CD4-positive, CD25-positive, alpha-beta regulatory T cell (primary cell): ENCODE data around the gene DNAJC6. TPM values are rescaled to one million over a fixed set of nuclear protein-coding genes. Genes with fewer than 3 reads are reported as not detected.

ENCODE experiments used
- ATAC-seq, 2 donors: fragments of 150-1000 bp; cut with Tn5 transposase; one replicate each; pipeline ENCODE4 v1.10.0; 2021; ENCODE audit warnings: low read depth in 2 of 2, moderate number of reproducible peaks in 2 of 2, moderate library complexity in 1 of 2
- DNase-seq, 3 donors: peaks; one replicate each; pipeline versions ENCODE4 v3.0.0 to v3.0.0-alpha.2; 2012 to 2022; ENCODE audit warnings: mixed read lengths in 1 of 3
- H3K27ac ChIP-seq: one replicate; pipeline ENCODE4 v1.7.0; 2013; ENCODE audit warnings: mild to moderate bottlenecking, low read length; ENCODE audit not compliant: insufficient read depth, poor library complexity, severe bottlenecking
- H3K27me3 ChIP-seq: one replicate; pipeline ENCODE4 v1.7.0; 2013; ENCODE audit warnings: low read length; ENCODE audit not compliant: control insufficient read depth, insufficient read depth
- H3K36me3 ChIP-seq: one replicate; pipeline ENCODE4 v1.7.0; 2013; ENCODE audit warnings: mild to moderate bottlenecking, low read length, moderate library complexity; ENCODE audit not compliant: control insufficient read depth, insufficient read depth
- H3K4me1 ChIP-seq: 2 replicates; pipeline ENCODE4 v1.7.0; 2013; ENCODE audit warnings: mild to moderate bottlenecking, low read length; ENCODE audit not compliant: insufficient read depth, control insufficient read depth, poor library complexity, severe bottlenecking
- H3K4me3 ChIP-seq: one replicate; pipeline ENCODE4 v1.7.0; 2013; ENCODE audit warnings: low read depth, mild to moderate bottlenecking, low read length, moderate library complexity
- H3K9me3 ChIP-seq, 2 experiments: 1 replicate in 1 of 2; 2 replicates in 1 of 2; pipeline ENCODE4 v1.7.0; 2013; ENCODE audit warnings: low read length in 2 of 2, mild to moderate bottlenecking in 1 of 2, moderate library complexity in 1 of 2; ENCODE audit not compliant: control insufficient read depth in 2 of 2
- H3K27ac Mint-ChIP-seq, 3 donors: one replicate each; pipeline ENCODE4 v1.8.0; 2020 to 2022; ENCODE audit warnings: mild to moderate bottlenecking in 3 of 3, mixed read lengths in 3 of 3, moderate library complexity in 2 of 3
- H3K27me3 Mint-ChIP-seq: one replicate; pipeline ENCODE4 v1.8.0; 2022; ENCODE audit warnings: mild to moderate bottlenecking, mixed read lengths
- H3K36me3 Mint-ChIP-seq: one replicate; pipeline ENCODE4 v1.8.0; 2020; ENCODE audit warnings: mixed read lengths
- H3K4me1 Mint-ChIP-seq, 4 donors: one replicate each; pipeline ENCODE4 v1.8.0; 2020 to 2022; ENCODE audit warnings: mixed read lengths in 4 of 4, mild to moderate bottlenecking in 1 of 4
- H3K4me3 Mint-ChIP-seq, 4 donors: one replicate each; pipeline ENCODE4 v1.8.0; 2020 to 2022; ENCODE audit warnings: mild to moderate bottlenecking in 4 of 4, mixed read lengths in 4 of 4, moderate library complexity in 3 of 4
- H3K9me3 Mint-ChIP-seq, 7 donors: one replicate each; pipeline ENCODE4 v1.8.0; 2020 to 2022; ENCODE audit warnings: mixed read lengths in 7 of 7, mild to moderate bottlenecking in 3 of 7, moderate library complexity in 2 of 7
- polyA plus RNA-seq, 4 donors: library from polyadenylated mRNA; unstranded; fragments of 300-500 nt; fragmentation: Illumina TruSeq; gene quantifications; one replicate each; pipeline ENCODE4 v1.2.3, GENCODE V29; 2021
- total RNA-seq: library from RNA; stranded (reverse); gene quantifications from one replicate; pipeline ENCODE4 v1.2.3, GENCODE V29; 2022

DNAJC6 gene
- total and polyA plus RNA-seq, 5 donors from 2014 or later: 0.07 to 1.9 (median 0.82) TPM; not detected in 1

DNA sequence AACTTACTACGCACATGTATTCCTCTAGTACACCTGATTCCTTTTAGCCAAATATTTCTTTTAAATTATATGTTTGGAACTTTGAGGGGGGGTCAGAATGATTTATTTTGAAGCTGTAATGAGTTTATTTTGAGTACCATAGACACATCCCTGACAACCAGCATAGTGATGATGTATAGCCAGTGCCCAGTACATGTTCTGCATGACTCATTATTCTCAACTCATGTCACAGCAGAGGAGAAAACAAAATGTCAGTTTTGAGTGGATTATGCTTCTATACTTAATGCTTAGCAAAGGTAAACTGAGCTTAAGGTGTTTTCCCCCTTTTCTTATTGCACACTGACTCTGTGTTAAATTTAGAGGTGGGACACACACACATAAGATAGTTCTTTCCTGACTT is 88.7 kb downstream of the DNAJC6 start:
- Histone ChIP-seq H3K4me1 (peaks cover 7% of the 10 kb centered on the region), H3K27ac (no peak overlapping the region), H3K9me3 (no peaks in the 10 kb centered on the region), H3K27me3 (no peaks in the 10 kb centered on the region), H3K4me3 (no peak overlapping the region), H3K36me3 (no peaks in the 10 kb centered on the region)
- DNase-seq: no peak
- Mint-ChIP-seq H3K9me3 (no peaks in the 10 kb centered on the region), H3K4me1 (peaks cover 5 to 17% (median 12%) of the 10 kb centered on the region in 4 donors), H3K4me3 (no peak overlapping the region), H3K36me3 (peaks cover 3% of the 10 kb centered on the region), H3K27me3 (no peaks in the 10 kb centered on the region), H3K27ac (no peak overlapping the region)
- no peak for ATAC-seq

DNA sequence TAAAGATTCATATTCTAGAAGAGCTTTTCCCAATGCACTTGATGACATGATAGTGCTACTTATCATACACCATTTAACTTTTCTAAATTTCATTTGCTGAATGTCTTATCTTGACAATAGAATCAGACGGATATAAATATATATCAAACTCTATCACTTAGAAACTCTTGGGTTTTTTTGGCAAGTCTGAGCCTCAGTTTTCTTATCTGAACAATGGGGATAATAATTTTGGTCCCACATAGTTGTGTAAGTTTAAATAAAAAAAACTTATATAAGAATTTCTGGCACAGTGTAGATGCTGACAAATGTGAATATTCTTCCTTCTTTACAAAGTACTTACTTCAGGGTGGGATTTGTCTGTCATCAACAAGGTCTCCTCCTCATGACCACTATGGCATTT is 89.7 kb downstream of the DNAJC6 start:
- Histone ChIP-seq H3K27ac (no peak overlapping the region), H3K4me3 (no peak overlapping the region), H3K4me1 (peaks cover 3% of the 10 kb centered on the region), H3K9me3 (no peaks in the 10 kb centered on the region), H3K27me3 (no peaks in the 10 kb centered on the region), H3K36me3 (no peaks in the 10 kb centered on the region)
- no peak overlapping the region for H3K27ac Mint-ChIP-seq
- no peaks in the 10 kb centered on the region for H3K9me3 Mint-ChIP-seq
- DNase-seq (no peak), ATAC-seq (no peak)
- H3K27me3 Mint-ChIP-seq: no peaks in the 10 kb centered on the region
- H3K4me1 Mint-ChIP-seq: peaks cover 5 to 9% (median 8%) of the 10 kb centered on the region in 4 donors
- H3K36me3 Mint-ChIP-seq: peaks cover 3% of the 10 kb centered on the region
- H3K4me3 Mint-ChIP-seq: no peak overlapping the region

DNA sequence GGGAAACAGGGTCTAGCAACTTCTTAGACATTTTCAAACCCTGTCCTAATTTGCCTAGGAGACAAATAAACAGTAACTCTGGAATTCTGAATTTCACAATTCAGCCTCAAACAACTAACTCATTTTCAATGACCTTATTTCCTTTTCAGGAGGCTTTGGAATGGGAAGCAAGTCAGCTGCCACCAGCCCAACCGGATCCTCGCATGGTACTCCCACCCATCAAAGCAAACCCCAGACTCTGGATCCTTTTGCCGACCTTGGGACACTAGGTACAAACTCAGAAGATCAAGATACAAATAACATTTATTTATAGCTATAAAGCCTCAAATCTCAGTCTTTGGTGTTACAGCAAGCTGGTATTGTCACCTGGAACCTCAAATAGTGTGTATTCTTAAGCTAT is 92.3 kb downstream of the DNAJC6 start:
- peaks cover 4% of the 10 kb centered on the region for H3K27me3 Mint-ChIP-seq
- no peak overlapping the region for H3K27ac Mint-ChIP-seq
- no peaks in the 10 kb centered on the region for H3K4me1 ChIP-seq
- H3K36me3 ChIP-seq: no peaks in the 10 kb centered on the region
- peaks cover 0 to 2% (median 0%) of the 10 kb centered on the region in 4 donors for H3K4me1 Mint-ChIP-seq
- H3K9me3 ChIP-seq: no peaks in the 10 kb centered on the region
- H3K27me3 ChIP-seq: no peaks in the 10 kb centered on the region
- ATAC-seq (no peak), DNase-seq (no peak)
- H3K36me3 Mint-ChIP-seq: peaks cover 3% of the 10 kb centered on the region
- H3K4me3 ChIP-seq: no peak overlapping the region
- peaks cover 0 to 3% (median 0%) of the 10 kb centered on the region in 7 donors for H3K9me3 Mint-ChIP-seq
- no peak overlapping the region for H3K4me3 Mint-ChIP-seq
- no peak overlapping the region for H3K27ac ChIP-seq

DNA sequence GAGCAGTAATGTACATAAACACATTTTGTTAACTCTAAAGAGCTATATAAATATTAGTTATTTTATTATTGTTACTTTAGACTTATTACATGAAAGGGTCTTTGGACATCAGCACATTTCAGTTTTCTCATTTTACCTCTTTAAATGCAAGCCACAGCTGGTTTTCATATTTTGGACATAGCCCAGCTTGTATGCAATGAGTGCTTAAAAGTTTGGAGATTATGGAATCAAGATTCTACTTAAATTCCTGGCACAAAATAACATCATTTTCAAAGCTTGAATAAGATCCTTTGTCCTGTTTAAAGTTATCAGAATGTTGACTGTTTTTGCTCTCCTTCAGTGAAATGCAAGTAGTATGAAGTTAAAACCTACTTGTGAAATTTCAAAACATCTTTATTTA is 95.6 kb downstream of the DNAJC6 start:
- H3K36me3 Mint-ChIP-seq: peaks cover 3% of the 10 kb centered on the region
- ATAC-seq: no peak
- Histone ChIP-seq H3K36me3 (no peaks in the 10 kb centered on the region), H3K9me3 (no peaks in the 10 kb centered on the region), H3K4me1 (no peaks in the 10 kb centered on the region), H3K4me3 (no peak overlapping the region), H3K27ac (no peak overlapping the region), H3K27me3 (peaks cover 6% of the 10 kb centered on the region)
- H3K4me1 Mint-ChIP-seq: no peaks in the 10 kb centered on the region
- peaks cover 0 to 3% (median 0%) of the 10 kb centered on the region in 7 donors for H3K9me3 Mint-ChIP-seq
- peaks cover 4% of the 10 kb centered on the region for H3K27me3 Mint-ChIP-seq
- no peak overlapping the region for H3K4me3 Mint-ChIP-seq
- H3K27ac Mint-ChIP-seq: no peak overlapping the region
- no peak for DNase-seq

DNA sequence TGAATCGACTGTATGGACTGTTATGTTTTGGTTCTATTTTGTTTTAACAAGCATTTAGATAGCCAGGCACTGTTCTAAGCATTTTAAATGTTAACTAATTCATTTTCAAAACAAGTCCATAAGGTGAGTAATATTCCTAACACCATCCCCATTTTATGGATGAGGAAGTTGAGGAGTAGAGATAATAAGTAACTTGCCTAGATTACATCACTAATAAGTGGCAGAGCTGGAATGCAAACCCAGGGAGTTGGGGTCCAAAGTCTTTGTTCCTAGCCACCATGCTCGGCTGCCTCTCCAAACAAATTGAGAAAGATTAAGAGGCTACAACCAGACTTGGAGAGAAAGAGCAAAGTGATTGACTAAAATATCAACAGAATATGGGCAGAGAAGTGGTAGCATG is 98.5 kb downstream of the DNAJC6 start:
- Mint-ChIP-seq H3K27ac (no peak overlapping the region), H3K4me3 (no peak overlapping the region), H3K4me1 (no peaks in the 10 kb centered on the region), H3K27me3 (peaks cover 22% of the 10 kb centered on the region), H3K36me3 (no peaks in the 10 kb centered on the region), H3K9me3 (peaks cover 0 to 5% (median 0%) of the 10 kb centered on the region in 7 donors)
- H3K4me3 ChIP-seq: no peak overlapping the region
- no peak overlapping the region for H3K27ac ChIP-seq
- ATAC-seq (no peak), DNase-seq (no peak)
- H3K27me3 ChIP-seq: peaks cover 13% of the 10 kb centered on the region
- no peaks in the 10 kb centered on the region for H3K4me1 ChIP-seq
- no peaks in the 10 kb centered on the region for H3K36me3 ChIP-seq
- H3K9me3 ChIP-seq: no peaks in the 10 kb centered on the region

DNA sequence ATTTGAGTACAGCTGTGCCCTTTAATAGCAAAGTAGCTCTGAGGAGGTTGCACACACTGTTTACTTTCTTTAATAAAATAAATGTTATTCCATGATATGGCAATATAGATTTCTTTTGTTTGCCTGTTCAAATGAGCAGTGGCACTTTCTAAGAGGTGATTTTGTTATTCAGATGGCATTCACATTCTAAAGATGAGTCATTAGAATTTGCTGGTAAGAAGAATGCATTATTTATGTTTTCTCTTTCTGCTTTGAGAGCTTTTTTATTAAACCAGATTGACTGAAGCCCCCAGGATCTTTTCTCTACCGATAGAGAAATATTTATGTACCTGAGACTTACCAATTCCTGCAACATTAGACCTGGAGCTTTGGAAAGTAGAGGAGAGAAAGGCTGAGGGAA is 100.0 kb downstream of the DNAJC6 start:
- H3K27me3 ChIP-seq: peaks cover 13% of the 10 kb centered on the region

DNA sequence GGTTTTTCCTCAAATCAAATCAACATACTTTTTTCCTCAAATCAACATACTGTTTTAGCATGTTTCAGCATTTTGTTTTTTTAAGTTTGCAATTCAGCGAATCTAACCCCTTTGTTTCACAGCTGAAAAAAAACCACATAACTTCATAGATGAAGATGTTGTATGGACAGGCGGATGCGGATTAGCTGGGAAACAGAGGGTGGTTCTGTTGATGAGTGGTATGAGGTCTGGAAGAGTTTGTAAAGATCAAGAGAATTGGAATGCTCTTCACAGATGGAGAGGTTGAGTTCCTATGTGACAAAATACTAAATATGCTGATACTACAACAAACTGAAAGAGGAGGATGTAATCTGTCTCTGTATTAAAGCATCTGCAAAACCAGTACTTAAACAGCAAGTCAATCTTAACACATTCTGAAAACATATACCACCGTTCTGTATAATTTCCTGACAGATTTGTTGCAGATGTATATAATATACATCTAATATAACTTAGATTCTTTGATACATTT is 100.5 kb downstream of the DNAJC6 start:
- Histone ChIP-seq H3K27ac (no peak overlapping the region), H3K4me1 (no peaks in the 10 kb centered on the region), H3K9me3 (no peaks in the 10 kb centered on the region), H3K4me3 (no peak overlapping the region), H3K36me3 (no peaks in the 10 kb centered on the region), H3K27me3 (peaks cover 13% of the 10 kb centered on the region)
- peaks cover 0 to 5% (median 0%) of the 10 kb centered on the region in 7 donors for H3K9me3 Mint-ChIP-seq
- DNase-seq (no peak), ATAC-seq (no peak)
- no peak overlapping the region for H3K4me3 Mint-ChIP-seq
- no peaks in the 10 kb centered on the region for H3K4me1 Mint-ChIP-seq
- H3K27me3 Mint-ChIP-seq: peaks cover 22% of the 10 kb centered on the region
- H3K27ac Mint-ChIP-seq: no peak overlapping the region
- H3K36me3 Mint-ChIP-seq: no peaks in the 10 kb centered on the region

More for the DNA sequence above, 100.0 kb downstream of the DNAJC6 start:
- H3K4me3 Mint-ChIP-seq: no peak overlapping the region
- DNase-seq: no peak
- no peak overlapping the region for H3K27ac Mint-ChIP-seq
- no peaks in the 10 kb centered on the region for H3K4me1 Mint-ChIP-seq
- Histone ChIP-seq H3K27ac (no peak overlapping the region), H3K9me3 (no peaks in the 10 kb centered on the region), H3K4me1 (no peaks in the 10 kb centered on the region), H3K36me3 (no peaks in the 10 kb centered on the region), H3K4me3 (no peak overlapping the region)
- peaks cover 22% of the 10 kb centered on the region for H3K27me3 Mint-ChIP-seq
- ATAC-seq: no peak
- peaks cover 0 to 5% (median 0%) of the 10 kb centered on the region in 7 donors for H3K9me3 Mint-ChIP-seq
- no peaks in the 10 kb centered on the region for H3K36me3 Mint-ChIP-seq

DNA sequence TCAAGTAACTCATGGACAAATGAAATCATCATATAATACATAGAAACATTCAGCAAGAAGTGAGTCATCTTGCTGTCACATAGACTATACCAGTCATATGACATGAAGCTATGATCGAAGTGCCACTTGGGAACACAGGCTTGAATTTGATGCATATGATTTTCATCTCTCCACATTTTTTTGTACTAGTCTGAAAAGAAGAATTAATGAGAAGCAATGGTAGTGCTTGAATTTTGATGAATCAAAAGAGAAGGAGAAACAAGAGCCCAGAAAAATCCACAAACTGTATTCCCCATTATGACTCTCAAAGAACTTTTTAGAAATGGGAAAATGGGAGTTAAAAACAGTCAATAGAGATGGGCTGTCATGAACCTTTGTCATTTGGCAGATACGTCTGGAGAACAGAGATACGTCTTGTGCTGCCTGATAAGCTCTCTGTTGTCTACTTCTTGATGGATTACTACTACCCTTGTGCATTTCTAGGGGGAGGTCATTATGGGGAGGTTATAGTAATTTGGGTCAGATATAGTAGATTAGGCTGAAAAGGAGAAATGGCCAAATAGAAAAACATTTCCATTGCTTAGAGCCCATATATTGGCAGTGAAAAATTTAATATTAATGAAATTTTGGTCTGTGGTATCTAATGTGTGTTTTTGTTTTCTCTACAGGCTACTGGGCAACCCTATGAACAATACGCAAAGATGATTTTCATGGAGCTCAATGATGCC is 103.1 kb downstream of the DNAJC6 start:
- Histone ChIP-seq H3K9me3 (no peaks in the 10 kb centered on the region), H3K36me3 (no peaks in the 10 kb centered on the region), H3K4me1 (no peaks in the 10 kb centered on the region), H3K4me3 (no peak overlapping the region), H3K27ac (no peak overlapping the region), H3K27me3 (peaks cover 13% of the 10 kb centered on the region)
- peaks cover 0 to 3% (median 0%) of the 10 kb centered on the region in 7 donors for H3K9me3 Mint-ChIP-seq
- H3K4me1 Mint-ChIP-seq: no peaks in the 10 kb centered on the region
- H3K4me3 Mint-ChIP-seq: no peak overlapping the region
- peaks cover 18% of the 10 kb centered on the region for H3K27me3 Mint-ChIP-seq
- no peaks in the 10 kb centered on the region for H3K36me3 Mint-ChIP-seq
- ATAC-seq (no peak), DNase-seq (no peak)
- H3K27ac Mint-ChIP-seq: no peak overlapping the region
